HepG2 (cell line): ENCODE measurements around the gene GTF2H4. TPM values are rescaled to one million over a fixed set of nuclear protein-coding genes. Genes with fewer than 3 reads are reported as not detected.
A peak's percentile ranks its signal among the peaks of the same experiment; 100 is the strongest.

Experiments used
- ETV5 ChIP-seq: IDR thresholded peaks from 2 replicates; pipeline ENCODE4 v1.6.1; 2018; ENCODE audit warnings: missing biosample characterization, missing genetic modification reagents, inconsistent platforms, borderline replicate concordance
- HNRNPK ChIP-seq: fragments of 200-400 bp; formaldehyde crosslinking; IDR thresholded peaks from 2 replicates; pipeline ENCODE4 v1.6.1; 2018; ENCODE audit warnings: low read length, low read depth, moderate library complexity, mild to moderate bottlenecking; ENCODE audit not compliant: poor library complexity, severe bottlenecking
- HNRNPL ChIP-seq: fragments of 200-400 bp; formaldehyde crosslinking; IDR thresholded peaks from 2 replicates; pipeline ENCODE4 v1.6.1; 2017; ENCODE audit warnings: mild to moderate bottlenecking, low read depth, low read length
- KDM3A ChIP-seq: IDR thresholded peaks from 2 replicates; pipeline ENCODE4 v1.6.1; 2018; ENCODE audit warnings: low read depth, missing compliant biosample characterization
- MEF2D ChIP-seq: sonication (generic); formaldehyde crosslinking; IDR thresholded peaks from 2 replicates; pipeline ENCODE4 v1.5.1; 2020; ENCODE audit warnings: mild to moderate bottlenecking, missing genetic modification reagents
- NFE2L2 ChIP-seq: fragments of 150-350 bp; IDR thresholded peaks from 2 replicates; pipeline ENCODE4 v1.6.1; 2014; ENCODE audit warnings: low read length
- NR1H2 ChIP-seq: sonication (generic); formaldehyde crosslinking; IDR thresholded peaks from 2 replicates; pipeline ENCODE4 v1.8.1; 2022; ENCODE audit warnings: low read depth, missing genetic modification reagents, borderline replicate concordance
- PHF20 ChIP-seq: sonication (generic); formaldehyde crosslinking; IDR thresholded peaks from 2 replicates; pipeline ENCODE4 v1.5.0; 2020; ENCODE audit warnings: mild to moderate bottlenecking, missing genetic modification reagents
- TCF12 ChIP-seq, 2 experiments: fragments of 450-650 bp in 1 of 2; sonication (generic) in 1 of 2; formaldehyde crosslinking in 1 of 2; IDR thresholded peaks; 2 replicates each; pipeline versions ENCODE4 v1.6.1 to v1.8.0; 2017 to 2022; ENCODE audit warnings: antibody characterized with exemption in 1 of 2, mild to moderate bottlenecking in 1 of 2, missing genetic modification reagents in 1 of 2, moderate library complexity in 1 of 2
- U2AF2 ChIP-seq: fragments of 200-400 bp; formaldehyde crosslinking; IDR thresholded peaks from 2 replicates; pipeline ENCODE4 v1.6.1; 2017; ENCODE audit warnings: low read depth, mild to moderate bottlenecking, low read length
- YEATS4 ChIP-seq: sonication (generic); formaldehyde crosslinking; IDR thresholded peaks from 2 replicates; pipeline ENCODE4 v1.4.0; 2020; ENCODE audit warnings: missing genetic modification reagents, borderline replicate concordance
- ZFP36L2 ChIP-seq: sonication (generic); formaldehyde crosslinking; IDR thresholded peaks from 2 replicates; pipeline ENCODE4 v1.4.0; 2020; ENCODE audit warnings: missing genetic modification reagents
- ZFP82 ChIP-seq: sonication (generic); formaldehyde crosslinking; IDR thresholded peaks from 2 replicates; pipeline ENCODE4 v1.5.1; 2020; ENCODE audit warnings: mild to moderate bottlenecking, missing genetic modification reagents, borderline replicate concordance
- ZMYM3 ChIP-seq: sonication (generic); formaldehyde crosslinking; IDR thresholded peaks from 2 replicates; pipeline ENCODE4 v1.5.1; 2020; ENCODE audit warnings: mild to moderate bottlenecking, missing genetic modification reagents
- ZNF354B ChIP-seq: sonication (generic); formaldehyde crosslinking; IDR thresholded peaks from 2 replicates; pipeline ENCODE4 v1.8.0; 2022; ENCODE audit warnings: mild to moderate bottlenecking, missing genetic modification reagents
- ZNF567 ChIP-seq: sonication (generic); formaldehyde crosslinking; IDR thresholded peaks from 2 replicates; pipeline ENCODE4 v1.8.1; 2023; ENCODE audit warnings: mild to moderate bottlenecking, missing genetic modification reagents, borderline replicate concordance
- polyA plus RNA-seq, 8 experiments: library from polyadenylated mRNA; depleted of rRNA in 3 of 8; stranded (reverse) in 7 of 8; unstranded in 1 of 8; fragments of >200 nt; fragmentation: Illumina TruSeq in 4 of 8; extraction: Trizol in 4 of 8; gene quantifications; 2 replicates each; pipeline versions ENCODE4 v1.2.1 to v1.2.3, GENCODE V29; 2011 to 2016; ENCODE audit warnings: low read depth in 4 of 8, missing spikeins in 1 of 8, mixed read lengths in 1 of 8; ENCODE audit not compliant: insufficient read depth in 1 of 8
- total RNA-seq, 5 experiments: library from RNA; depleted of rRNA; stranded (reverse); fragments of >200 nt; fragmentation: Illumina TruSeq; extraction: Trizol; gene quantifications; 2 replicates each; pipeline ENCODE4 v1.2.3, GENCODE V29; 2016; ENCODE audit warnings: low read depth in 1 of 5
- TF ChIP-seq, protein P1 (sequence below): sonication (generic); formaldehyde crosslinking; IDR thresholded peaks from 2 replicates; pipeline ENCODE4 v1.5.0; 2020; ENCODE audit warnings: mild to moderate bottlenecking, missing genetic modification reagents, borderline replicate concordance
- TF ChIP-seq, protein P2 (sequence below): IDR thresholded peaks from 2 replicates; pipeline ENCODE4 v1.4.0; 2020; ENCODE audit warnings: mild to moderate bottlenecking, missing genetic modification reagents
- TF ChIP-seq, protein P3 (sequence below): sonication (generic); formaldehyde crosslinking; IDR thresholded peaks from 2 replicates; pipeline ENCODE4 v1.8.1; 2023; ENCODE audit warnings: mild to moderate bottlenecking, missing genetic modification reagents

GTF2H4 gene
- total and polyA plus RNA-seq, 2 of the 13 experiments (the other 11 are each of a cell fraction or from before 2014, with no cell fraction given), result 15.9 to 49.3 TPM

DNA sequence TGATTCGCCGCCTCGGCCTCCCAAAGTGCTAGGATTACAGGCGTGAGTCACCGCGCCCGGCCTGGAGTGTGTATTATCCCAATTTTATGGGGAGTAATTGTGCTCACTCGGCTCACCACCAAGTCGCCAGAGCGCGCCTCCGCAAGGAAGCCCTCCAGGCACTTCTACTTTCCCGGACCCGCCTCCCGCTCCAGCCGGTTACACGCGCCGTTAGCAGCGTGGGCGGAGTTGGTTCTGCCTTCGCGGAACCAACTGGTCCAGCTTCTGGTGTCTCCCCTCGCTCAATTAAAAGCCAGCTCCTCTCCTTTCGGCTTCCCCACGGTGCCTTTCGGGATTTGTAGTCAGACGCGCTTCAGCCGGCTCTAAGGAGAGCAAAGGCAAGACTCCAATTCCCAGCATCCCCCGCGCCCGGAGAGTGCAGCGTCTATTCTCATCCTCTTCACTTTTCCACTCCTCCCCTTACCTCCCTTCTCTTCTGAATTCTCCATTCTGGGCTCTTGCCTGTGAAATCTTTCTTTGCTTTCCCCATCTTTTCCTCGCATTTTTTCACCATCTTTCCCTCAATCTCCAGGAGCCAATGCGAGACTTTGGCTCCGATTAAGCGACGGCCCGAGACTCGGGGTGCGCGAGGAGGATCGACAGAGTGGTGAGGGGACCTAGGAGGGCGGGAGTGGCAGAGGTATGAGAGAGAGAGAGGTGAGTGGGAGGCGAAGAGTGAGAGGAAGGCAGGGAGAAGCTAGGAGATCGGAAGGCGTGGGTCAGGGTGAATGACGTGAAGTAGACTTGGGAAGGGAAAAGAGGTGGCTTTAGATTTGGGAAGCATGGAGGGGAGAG, at the start of gene GTF2H4 (continued):
- TF ChIP-seq NR1H2 (CRISPR knock-in tag) (no peak), MEF2D (CRISPR knock-in tag) (peak; percentile 93), ZNF567 (CRISPR knock-in tag) (peak; percentile 94; the same call in 1 of the 2 replicates), U2AF2 (peak; percentile 91), YEATS4 (CRISPR knock-in tag) (peak; percentile 33; the same call in 1 of the 2 replicates), KDM3A (CRISPR knock-in tag) (peak; percentile 95), HNRNPK (no peak), ETV5 (no peak; the same call in 1 of the 2 replicates), ZFP36L2 (CRISPR knock-in tag) (no peak), HNRNPL (0 out of 2 replicates have a peak, but pooled peaks have one; percentile 51), PHF20 (CRISPR knock-in tag) (peak; percentile 90), ZFP82 (peak; percentile 91; the same call in 1 of the 2 replicates), TCF12 (IDR thresholded peaks at IDR 0.05) (no peak), TCF12 (CRISPR knock-in tag; IDR thresholded peaks at IDR 0.05) (peak; percentile 15; the same call in 1 of the 2 replicates), ZNF354B (CRISPR knock-in tag) (no peak; the same call in 1 of the 2 replicates), ZMYM3 (CRISPR knock-in tag) (peak; percentile 100), NFE2L2 (no peak)
- TF ChIP-seq, protein P1, sequence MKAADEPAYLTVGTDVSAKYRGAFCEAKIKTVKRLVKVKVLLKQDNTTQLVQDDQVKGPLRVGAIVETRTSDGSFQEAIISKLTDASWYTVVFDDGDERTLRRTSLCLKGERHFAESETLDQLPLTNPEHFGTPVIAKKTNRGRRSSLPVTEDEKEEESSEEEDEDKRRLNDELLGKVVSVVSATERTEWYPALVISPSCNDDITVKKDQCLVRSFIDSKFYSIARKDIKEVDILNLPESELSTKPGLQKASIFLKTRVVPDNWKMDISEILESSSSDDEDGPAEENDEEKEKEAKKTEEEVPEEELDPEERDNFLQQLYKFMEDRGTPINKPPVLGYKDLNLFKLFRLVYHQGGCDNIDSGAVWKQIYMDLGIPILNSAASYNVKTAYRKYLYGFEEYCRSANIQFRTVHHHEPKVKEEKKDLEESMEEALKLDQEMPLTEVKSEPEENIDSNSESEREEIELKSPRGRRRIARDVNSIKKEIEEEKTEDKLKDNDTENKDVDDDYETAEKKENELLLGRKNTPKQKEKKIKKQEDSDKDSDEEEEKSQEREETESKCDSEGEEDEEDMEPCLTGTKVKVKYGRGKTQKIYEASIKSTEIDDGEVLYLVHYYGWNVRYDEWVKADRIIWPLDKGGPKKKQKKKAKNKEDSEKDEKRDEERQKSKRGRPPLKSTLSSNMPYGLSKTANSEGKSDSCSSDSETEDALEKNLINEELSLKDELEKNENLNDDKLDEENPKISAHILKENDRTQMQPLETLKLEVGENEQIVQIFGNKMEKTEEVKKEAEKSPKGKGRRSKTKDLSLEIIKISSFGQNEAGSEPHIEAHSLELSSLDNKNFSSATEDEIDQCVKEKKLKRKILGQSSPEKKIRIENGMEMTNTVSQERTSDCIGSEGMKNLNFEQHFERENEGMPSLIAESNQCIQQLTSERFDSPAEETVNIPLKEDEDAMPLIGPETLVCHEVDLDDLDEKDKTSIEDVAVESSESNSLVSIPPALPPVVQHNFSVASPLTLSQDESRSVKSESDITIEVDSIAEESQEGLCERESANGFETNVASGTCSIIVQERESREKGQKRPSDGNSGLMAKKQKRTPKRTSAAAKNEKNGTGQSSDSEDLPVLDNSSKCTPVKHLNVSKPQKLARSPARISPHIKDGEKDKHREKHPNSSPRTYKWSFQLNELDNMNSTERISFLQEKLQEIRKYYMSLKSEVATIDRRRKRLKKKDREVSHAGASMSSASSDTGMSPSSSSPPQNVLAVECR, result peak; percentile 93
- TF ChIP-seq, protein P2, sequence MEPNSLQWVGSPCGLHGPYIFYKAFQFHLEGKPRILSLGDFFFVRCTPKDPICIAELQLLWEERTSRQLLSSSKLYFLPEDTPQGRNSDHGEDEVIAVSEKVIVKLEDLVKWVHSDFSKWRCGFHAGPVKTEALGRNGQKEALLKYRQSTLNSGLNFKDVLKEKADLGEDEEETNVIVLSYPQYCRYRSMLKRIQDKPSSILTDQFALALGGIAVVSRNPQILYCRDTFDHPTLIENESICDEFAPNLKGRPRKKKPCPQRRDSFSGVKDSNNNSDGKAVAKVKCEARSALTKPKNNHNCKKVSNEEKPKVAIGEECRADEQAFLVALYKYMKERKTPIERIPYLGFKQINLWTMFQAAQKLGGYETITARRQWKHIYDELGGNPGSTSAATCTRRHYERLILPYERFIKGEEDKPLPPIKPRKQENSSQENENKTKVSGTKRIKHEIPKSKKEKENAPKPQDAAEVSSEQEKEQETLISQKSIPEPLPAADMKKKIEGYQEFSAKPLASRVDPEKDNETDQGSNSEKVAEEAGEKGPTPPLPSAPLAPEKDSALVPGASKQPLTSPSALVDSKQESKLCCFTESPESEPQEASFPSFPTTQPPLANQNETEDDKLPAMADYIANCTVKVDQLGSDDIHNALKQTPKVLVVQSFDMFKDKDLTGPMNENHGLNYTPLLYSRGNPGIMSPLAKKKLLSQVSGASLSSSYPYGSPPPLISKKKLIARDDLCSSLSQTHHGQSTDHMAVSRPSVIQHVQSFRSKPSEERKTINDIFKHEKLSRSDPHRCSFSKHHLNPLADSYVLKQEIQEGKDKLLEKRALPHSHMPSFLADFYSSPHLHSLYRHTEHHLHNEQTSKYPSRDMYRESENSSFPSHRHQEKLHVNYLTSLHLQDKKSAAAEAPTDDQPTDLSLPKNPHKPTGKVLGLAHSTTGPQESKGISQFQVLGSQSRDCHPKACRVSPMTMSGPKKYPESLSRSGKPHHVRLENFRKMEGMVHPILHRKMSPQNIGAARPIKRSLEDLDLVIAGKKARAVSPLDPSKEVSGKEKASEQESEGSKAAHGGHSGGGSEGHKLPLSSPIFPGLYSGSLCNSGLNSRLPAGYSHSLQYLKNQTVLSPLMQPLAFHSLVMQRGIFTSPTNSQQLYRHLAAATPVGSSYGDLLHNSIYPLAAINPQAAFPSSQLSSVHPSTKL, result peak; percentile 60
- TF ChIP-seq, protein P3, sequence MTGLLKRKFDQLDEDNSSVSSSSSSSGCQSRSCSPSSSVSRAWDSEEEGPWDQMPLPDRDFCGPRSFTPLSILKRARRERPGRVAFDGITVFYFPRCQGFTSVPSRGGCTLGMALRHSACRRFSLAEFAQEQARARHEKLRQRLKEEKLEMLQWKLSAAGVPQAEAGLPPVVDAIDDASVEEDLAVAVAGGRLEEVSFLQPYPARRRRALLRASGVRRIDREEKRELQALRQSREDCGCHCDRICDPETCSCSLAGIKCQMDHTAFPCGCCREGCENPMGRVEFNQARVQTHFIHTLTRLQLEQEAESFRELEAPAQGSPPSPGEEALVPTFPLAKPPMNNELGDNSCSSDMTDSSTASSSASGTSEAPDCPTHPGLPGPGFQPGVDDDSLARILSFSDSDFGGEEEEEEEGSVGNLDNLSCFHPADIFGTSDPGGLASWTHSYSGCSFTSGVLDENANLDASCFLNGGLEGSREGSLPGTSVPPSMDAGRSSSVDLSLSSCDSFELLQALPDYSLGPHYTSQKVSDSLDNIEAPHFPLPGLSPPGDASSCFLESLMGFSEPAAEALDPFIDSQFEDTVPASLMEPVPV, result peak; percentile 78; the same call in 1 of the 2 replicates
